Caco-2 (cell line): ENCODE data around the gene UBR4. TPM values are rescaled to one million over a fixed set of nuclear protein-coding genes. Genes with fewer than 3 reads are reported as not detected.

ENCODE experiments used
- BruUV-seq: library from RNA; stranded (reverse); fragments of 400-500 nt; replicated peaks from 2 replicates; lab custom pipeline; 2021; lab: Mats Ljungman, UMichigan
- CTCF ChIA-PET: fragments of 300-600 bp; sonication (Branson Sonifier 250); formaldehyde crosslinking; loops from one replicate; lab custom pipeline; 2022; ENCODE audit warnings: antibody characterized with exemption; lab: Charles Lee
- POLR2A ChIA-PET: fragments of 300-600 bp; sonication (Branson Sonifier 250); formaldehyde crosslinking; loops from one replicate; lab custom pipeline; 2022; ENCODE audit warnings: antibody characterized with exemption; lab: Charles Lee
- DNase-seq, 2 experiments: peaks; one replicate each; pipeline versions ENCODE4 v3.0.0 to v3.0.0-alpha.2; 2020 to 2022
- H3K27me3 ChIP-seq: replicated peaks from 2 replicates; pipeline ENCODE4 v1.6.0; 2011; ENCODE audit warnings: low read length; ENCODE audit not compliant: control insufficient read depth, insufficient read depth
- H3K36me3 ChIP-seq: 2 replicates; pipeline ENCODE4 v1.5.1; 2011; ENCODE audit warnings: low read length; ENCODE audit not compliant: control insufficient read depth, insufficient read depth
- H3K4me1 ChIP-seq: fragments of 250-450 bp; sonication (Bioruptor Pico); 2 replicates; pipeline ENCODE4 v1.5.1; 2020; ENCODE audit warnings: mild to moderate bottlenecking
- H3K4me3 ChIP-seq: 2 replicates; pipeline ENCODE4 v1.5.1; 2011; ENCODE audit warnings: low read depth, mild to moderate bottlenecking, control low read depth, low read length
- H3K9me3 ChIP-seq: fragments of 250-450 bp; sonication (Bioruptor Pico); 2 replicates; pipeline ENCODE4 v1.5.1; 2020; ENCODE audit warnings: mild to moderate bottlenecking, moderate library complexity
- H3K27ac Mint-ChIP-seq: one replicate; pipeline ENCODE4 v1.8.0; 2022; ENCODE audit warnings: mixed read lengths; ENCODE audit not compliant: unreplicated experiment
- H3K27me3 Mint-ChIP-seq: one replicate; pipeline ENCODE4 v1.8.0; 2022; ENCODE audit warnings: mixed read lengths; ENCODE audit not compliant: insufficient read depth, unreplicated experiment
- H3K36me3 Mint-ChIP-seq: one replicate; pipeline ENCODE4 v1.8.0; 2022; ENCODE audit warnings: mild to moderate bottlenecking, mixed read lengths; ENCODE audit not compliant: insufficient read depth, unreplicated experiment
- H3K4me1 Mint-ChIP-seq: one replicate; pipeline ENCODE4 v1.8.0; 2022; ENCODE audit warnings: low read depth, mixed read lengths; ENCODE audit not compliant: unreplicated experiment
- H3K4me3 Mint-ChIP-seq: one replicate; pipeline ENCODE4 v1.8.0; 2022; ENCODE audit warnings: mild to moderate bottlenecking, moderate library complexity, mixed read lengths; ENCODE audit not compliant: unreplicated experiment
- H3K9me3 Mint-ChIP-seq: one replicate; pipeline ENCODE4 v1.8.0; 2022; ENCODE audit warnings: mixed read lengths; ENCODE audit not compliant: unreplicated experiment
- intact Hi-C: fragments of 100-400 bp; cut with micrococcal nuclease; formaldehyde crosslinking; loops from one replicate; pipeline ENCODE4 v1.10.0; 2022; ENCODE audit not compliant: unreplicated experiment
- total RNA-seq: library from RNA; stranded (reverse); gene quantifications from 2 replicates; pipeline ENCODE4 v1.2.3, GENCODE V29; 2022
- TF ChIP-seq, protein P1 (sequence below), 2 experiments: fragments of 200-600 bp in 1 of 2; IDR thresholded peaks; 1 replicate in 1 of 2; 2 replicates in 1 of 2; pipeline versions ENCODE4 v1.5.1 to v1.8.0; 2011 to 2022; ENCODE audit warnings: antibody characterized with exemption in 1 of 2, control low read depth in 1 of 2, inconsistent platforms in 1 of 2, low read depth in 1 of 2, low read length in 1 of 2, mild to moderate bottlenecking in 1 of 2, moderate library complexity in 1 of 2; ENCODE audit not compliant: insufficient read depth in 1 of 2, severe bottlenecking in 1 of 2, unreplicated experiment in 1 of 2

The UBR4 gene
- total RNA-seq, 1 experiment from 2014 or later, result 317 TPM

DNA sequence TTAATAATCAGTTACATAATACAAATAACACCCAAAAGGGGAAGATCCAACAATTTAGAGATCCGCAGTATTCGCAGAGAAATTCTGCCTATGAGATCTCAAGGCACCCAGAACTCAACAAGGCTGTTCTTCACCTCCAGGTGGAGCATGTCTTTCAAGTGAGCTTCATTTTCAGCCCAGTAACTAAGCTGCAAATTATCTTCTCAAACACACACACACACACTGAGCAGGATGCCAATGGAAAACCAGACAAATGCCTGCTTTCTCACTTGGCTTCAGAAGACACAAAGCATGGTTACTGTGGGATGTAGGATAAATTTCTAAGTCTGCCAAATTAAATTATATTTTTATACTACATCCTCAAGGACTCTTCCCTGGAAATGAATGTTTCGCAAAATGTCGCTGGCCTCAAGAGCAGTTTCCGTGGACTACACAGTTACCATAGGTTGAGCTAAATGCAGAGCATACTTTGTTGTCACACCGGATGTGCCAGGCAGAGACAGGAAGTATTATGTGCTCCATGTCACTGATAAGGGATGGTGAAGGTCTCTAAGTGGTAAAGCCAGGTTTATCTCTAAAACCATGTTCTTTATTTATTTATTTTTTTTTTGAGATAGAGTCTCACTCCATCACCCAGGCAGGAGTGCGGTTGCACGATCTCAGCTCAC, 30.3 kb downstream of the UBR4 start:
- Histone ChIP-seq H3K9me3 (no peaks in the 10 kb centered on the region), H3K4me3 (no peak overlapping the region), H3K4me1 (peaks cover 11% of the 10 kb centered on the region; the same call in 1 of the 2 replicates), H3K27me3 (no peaks in the 10 kb centered on the region), H3K36me3 (no peaks in the 10 kb centered on the region; the same call in 1 of the 2 replicates)
- peaks cover 18% of the 10 kb centered on the region for H3K4me1 Mint-ChIP-seq
- CTCF ChIA-PET, result interaction anchor here (0.6 to 1.0 kb wide), 7 partner anchors 16 to 92 kb away, joined by 3 to 16 read pairs (median 4); partner anchors contain the start of gene UBR4
- peaks cover 96% of the 10 kb centered on the region for H3K36me3 Mint-ChIP-seq
- POLR2A ChIA-PET, result interaction anchor here (0.9 to 1.8 kb wide), 3 partner anchors 14 to 72 kb away, joined by 3 to 5 read pairs (median 3); partner anchors contain the start of genes EMC1 and MRTO4
- no peak overlapping the region for H3K4me3 Mint-ChIP-seq
- DNase-seq, result peak; percentile 36 to 53
- H3K9me3 Mint-ChIP-seq, result no peaks in the 10 kb centered on the region
- H3K27ac Mint-ChIP-seq, result no peak overlapping the region
- H3K27me3 Mint-ChIP-seq, result no peaks in the 10 kb centered on the region
- TF ChIP-seq, protein P1, sequence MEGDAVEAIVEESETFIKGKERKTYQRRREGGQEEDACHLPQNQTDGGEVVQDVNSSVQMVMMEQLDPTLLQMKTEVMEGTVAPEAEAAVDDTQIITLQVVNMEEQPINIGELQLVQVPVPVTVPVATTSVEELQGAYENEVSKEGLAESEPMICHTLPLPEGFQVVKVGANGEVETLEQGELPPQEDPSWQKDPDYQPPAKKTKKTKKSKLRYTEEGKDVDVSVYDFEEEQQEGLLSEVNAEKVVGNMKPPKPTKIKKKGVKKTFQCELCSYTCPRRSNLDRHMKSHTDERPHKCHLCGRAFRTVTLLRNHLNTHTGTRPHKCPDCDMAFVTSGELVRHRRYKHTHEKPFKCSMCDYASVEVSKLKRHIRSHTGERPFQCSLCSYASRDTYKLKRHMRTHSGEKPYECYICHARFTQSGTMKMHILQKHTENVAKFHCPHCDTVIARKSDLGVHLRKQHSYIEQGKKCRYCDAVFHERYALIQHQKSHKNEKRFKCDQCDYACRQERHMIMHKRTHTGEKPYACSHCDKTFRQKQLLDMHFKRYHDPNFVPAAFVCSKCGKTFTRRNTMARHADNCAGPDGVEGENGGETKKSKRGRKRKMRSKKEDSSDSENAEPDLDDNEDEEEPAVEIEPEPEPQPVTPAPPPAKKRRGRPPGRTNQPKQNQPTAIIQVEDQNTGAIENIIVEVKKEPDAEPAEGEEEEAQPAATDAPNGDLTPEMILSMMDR (IDR thresholded peaks at IDR 0.05; ENCODE audit: insufficient read depth in 1 of 2, low read depth in 1 of 2, low read length in 1 of 2, severe bottlenecking in 1 of 2, unreplicated experiment in 1 of 2), result peak; percentile 19 to 58
- intact Hi-C loops, result loop anchor here (1.0 to 5.0 kb wide), 3 partner anchors 17 to 62 kb away; partner anchors contain the start of gene UBR4
- no TSS peak for BruUV-seq

- TF ChIP-seq, protein P1 (IDR thresholded peaks at IDR 0.05; ENCODE audit: insufficient read depth in 1 of 2, low read depth in 1 of 2, low read length in 1 of 2, severe bottlenecking in 1 of 2, unreplicated experiment in 1 of 2), result no peak
These were observed 31.2 kb downstream of the UBR4 start for GRCh38 chr1:19178734-19179398.

GRCh38 chr1:19177811-19178210, 32.3 kb downstream of the UBR4 start:
- no peak overlapping the region for H3K4me3 Mint-ChIP-seq
- no peaks in the 10 kb centered on the region for H3K27me3 ChIP-seq
- H3K9me3 Mint-ChIP-seq, result no peaks in the 10 kb centered on the region
- no peaks in the 10 kb centered on the region for H3K27me3 Mint-ChIP-seq
- no peaks in the 10 kb centered on the region for H3K9me3 ChIP-seq
- peaks cover 11% of the 10 kb centered on the region; the same call in 1 of the 2 replicates for H3K4me1 ChIP-seq
- peaks cover 98% of the 10 kb centered on the region for H3K36me3 Mint-ChIP-seq
- CTCF ChIA-PET, result no interaction called here
- H3K36me3 ChIP-seq, result no peaks in the 10 kb centered on the region; the same call in 1 of the 2 replicates
- TF ChIP-seq, protein P1 (IDR thresholded peaks at IDR 0.05; ENCODE audit: insufficient read depth in 1 of 2, low read depth in 1 of 2, low read length in 1 of 2, severe bottlenecking in 1 of 2, unreplicated experiment in 1 of 2), result no peak
- BruUV-seq, result no TSS peak
- peaks cover 18% of the 10 kb centered on the region for H3K4me1 Mint-ChIP-seq
- no peak for DNase-seq
- POLR2A ChIA-PET, result no interaction called here
- H3K4me3 ChIP-seq, result no peak overlapping the region
- intact Hi-C loops, result loop anchor here (2.0 to 5.0 kb wide), 2 partner anchors 19 to 34 kb away; partner anchors contain the start of gene UBR4
- H3K27ac Mint-ChIP-seq, result no peak overlapping the region

More at GRCh38 chr1:19178734-19179398, 31.2 kb downstream of the UBR4 start:
- intact Hi-C loops, result loop anchor here (1.0 to 5.0 kb wide), 3 partner anchors 18 to 62 kb away; partner anchors contain the start of gene UBR4
- H3K36me3 ChIP-seq, result no peaks in the 10 kb centered on the region; the same call in 1 of the 2 replicates
- Mint-ChIP-seq H3K27ac (no peak overlapping the region), H3K36me3 (peaks cover 98% of the 10 kb centered on the region), H3K4me1 (peaks cover 18% of the 10 kb centered on the region), H3K27me3 (no peaks in the 10 kb centered on the region), H3K9me3 (no peaks in the 10 kb centered on the region), H3K4me3 (no peak overlapping the region)
- ChIA-PET POLR2A (interaction anchor here (0.9 to 1.8 kb wide), 3 partner anchors 13 to 73 kb away, joined by 3 to 5 read pairs (median 3); partner anchors contain the start of genes EMC1 and MRTO4), CTCF (interaction anchor here (0.6 to 1.0 kb wide), 5 partner anchors 17 to 62 kb away, joined by 3 to 16 read pairs (median 4); no protein-coding TSS in a partner anchor)
- no TSS peak for BruUV-seq
- DNase-seq, result no peak
- peaks cover 11% of the 10 kb centered on the region; the same call in 1 of the 2 replicates for H3K4me1 ChIP-seq
- H3K4me3 ChIP-seq, result no peak overlapping the region
- no peaks in the 10 kb centered on the region for H3K27me3 ChIP-seq
- no peaks in the 10 kb centered on the region for H3K9me3 ChIP-seq
